Measurements from ENCODE around the gene SRD5A1.

The SRD5A1 gene

DNA sequence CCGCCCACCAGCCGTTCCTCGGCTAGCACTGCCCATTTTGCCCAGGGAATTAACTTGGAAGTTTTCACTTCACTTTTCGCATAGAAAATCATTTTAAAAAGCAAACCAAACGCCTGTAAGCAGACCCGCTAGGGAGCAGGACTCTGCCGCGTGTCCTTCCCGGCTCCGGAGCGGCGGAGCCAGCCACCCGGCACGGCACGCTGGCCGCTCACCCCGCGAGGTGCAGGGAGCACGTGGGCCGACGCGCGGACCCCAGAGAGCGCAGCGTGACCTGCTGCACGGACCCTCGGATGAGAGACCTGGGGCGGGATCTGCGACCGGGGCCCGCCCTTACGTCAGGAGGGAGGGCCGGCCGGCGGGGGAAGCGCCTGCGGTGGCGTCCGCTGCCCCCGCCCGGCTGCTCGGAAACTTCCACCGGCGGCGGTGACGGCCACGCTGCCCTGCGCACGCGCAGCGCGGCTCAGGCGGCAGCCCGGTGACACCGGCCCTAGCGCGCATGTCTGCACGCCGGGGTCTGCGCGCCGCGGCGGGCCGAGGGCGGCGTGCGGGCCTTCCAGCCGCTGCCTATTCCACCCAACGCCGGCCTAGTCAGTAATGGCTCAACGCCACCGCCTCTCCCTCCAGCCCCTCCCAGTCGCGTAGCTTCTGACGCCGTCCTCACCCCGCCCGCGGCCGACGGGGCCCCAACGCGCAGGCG, 79.5 kb downstream of the SRD5A1 start:
- Histone ChIP-seq H3K27ac (ENCODE audit: poor library complexity, severe bottlenecking) (peak overlapping the region; percentile 92), H3K4me1 (ENCODE audit: insufficient read depth, poor library complexity, severe bottlenecking) (peaks cover 11% of the 10 kb centered on the region), H3K4me3 (ENCODE audit: severe bottlenecking) (peak overlapping the region; percentile 59), H3K9me3 (ENCODE audit: severe bottlenecking) (no peaks in the 10 kb centered on the region), H3K36me3 (ENCODE audit: low read depth) (peaks cover 15% of the 10 kb centered on the region; the same call in 1 of the 2 replicates), H3K27me3 (ENCODE audit: insufficient read depth, poor library complexity, severe bottlenecking) (no peaks in the 10 kb centered on the region)
- ATAC-seq (ENCODE audit: low read depth) (peak; percentile 66), DNase-seq (ENCODE audit: low spot score) (peak; percentile 97)
- peak; percentile 31 for TF ChIP-seq CTCF (IDR thresholded peaks at IDR 0.05; ENCODE audit: poor library complexity, severe bottlenecking)

DNA sequence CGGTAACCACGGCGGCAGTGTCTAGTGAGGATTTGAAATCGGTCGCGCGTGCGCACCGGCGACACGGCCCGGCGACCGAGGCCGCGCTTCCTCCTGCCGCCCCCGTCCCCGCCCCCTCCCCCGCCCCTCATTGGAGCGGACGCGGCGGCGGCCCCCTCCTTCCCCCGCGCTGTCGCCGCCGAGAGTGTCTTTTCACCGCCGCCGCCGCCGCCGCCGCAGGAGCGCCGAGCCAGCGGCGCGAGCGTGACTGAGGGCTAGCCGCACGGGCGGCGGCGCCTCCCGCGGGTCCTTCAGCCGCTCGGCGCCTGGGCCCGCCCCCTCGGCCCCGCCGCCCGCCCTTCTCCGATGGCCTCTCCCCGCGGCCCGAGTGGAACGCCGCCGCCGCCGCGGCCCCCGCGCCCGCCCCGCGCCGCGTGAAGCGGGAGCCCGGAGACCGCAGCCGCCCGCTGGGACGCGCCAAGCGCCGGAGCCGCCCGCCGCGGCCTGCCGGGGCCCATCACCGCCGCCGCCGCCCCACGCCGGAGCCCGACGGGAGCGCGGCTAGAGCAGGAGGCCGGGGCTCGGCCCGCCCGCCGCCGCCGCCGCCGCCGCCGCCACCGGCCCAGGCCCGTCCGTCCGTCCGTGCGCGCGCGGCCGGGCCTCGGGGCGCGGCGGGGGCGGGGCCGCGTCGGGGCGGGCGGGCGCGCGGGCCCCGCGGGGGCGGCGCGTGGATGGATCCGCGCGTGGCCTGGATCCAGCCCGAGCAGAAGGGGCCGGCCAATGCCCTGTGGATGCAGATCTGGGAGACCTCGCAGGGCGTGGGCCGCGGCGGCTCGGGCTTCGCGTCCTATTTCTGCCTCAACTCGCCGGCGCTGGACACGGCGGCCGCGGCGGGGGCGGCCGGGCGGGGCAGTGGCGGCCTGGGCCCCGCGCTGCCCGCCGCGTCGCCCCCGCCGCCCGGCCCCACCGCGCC, 80.3 kb downstream of the SRD5A1 start, which contains the start of gene TENT4A:
TSS of gene TENT4A (plus strand) at position 159 of the 952 bp plus-strand sequence. CDS start at position 711, 552 bp downstream.
- Histone ChIP-seq H3K36me3 (ENCODE audit: low read depth) (peaks cover 20% of the 10 kb centered on the region; the same call in 1 of the 2 replicates), H3K27ac (ENCODE audit: poor library complexity, severe bottlenecking) (peak within 1 kb of the TSS; percentile 92), H3K27me3 (ENCODE audit: insufficient read depth, poor library complexity, severe bottlenecking) (no peaks in the 10 kb centered on the region), H3K9me3 (ENCODE audit: severe bottlenecking) (no peaks in the 10 kb centered on the region), H3K4me3 (ENCODE audit: severe bottlenecking) (peak within 1 kb of the TSS; percentile 59), H3K4me1 (ENCODE audit: insufficient read depth, poor library complexity, severe bottlenecking) (peaks cover 11% of the 10 kb centered on the region)
- ATAC-seq (ENCODE audit: low read depth) (peak; percentile 37; the same call in 2 of the 3 replicates), DNase-seq (ENCODE audit: low spot score) (no peak)
- TF ChIP-seq CTCF (IDR thresholded peaks at IDR 0.05; ENCODE audit: poor library complexity, severe bottlenecking), result no peak

DNA sequence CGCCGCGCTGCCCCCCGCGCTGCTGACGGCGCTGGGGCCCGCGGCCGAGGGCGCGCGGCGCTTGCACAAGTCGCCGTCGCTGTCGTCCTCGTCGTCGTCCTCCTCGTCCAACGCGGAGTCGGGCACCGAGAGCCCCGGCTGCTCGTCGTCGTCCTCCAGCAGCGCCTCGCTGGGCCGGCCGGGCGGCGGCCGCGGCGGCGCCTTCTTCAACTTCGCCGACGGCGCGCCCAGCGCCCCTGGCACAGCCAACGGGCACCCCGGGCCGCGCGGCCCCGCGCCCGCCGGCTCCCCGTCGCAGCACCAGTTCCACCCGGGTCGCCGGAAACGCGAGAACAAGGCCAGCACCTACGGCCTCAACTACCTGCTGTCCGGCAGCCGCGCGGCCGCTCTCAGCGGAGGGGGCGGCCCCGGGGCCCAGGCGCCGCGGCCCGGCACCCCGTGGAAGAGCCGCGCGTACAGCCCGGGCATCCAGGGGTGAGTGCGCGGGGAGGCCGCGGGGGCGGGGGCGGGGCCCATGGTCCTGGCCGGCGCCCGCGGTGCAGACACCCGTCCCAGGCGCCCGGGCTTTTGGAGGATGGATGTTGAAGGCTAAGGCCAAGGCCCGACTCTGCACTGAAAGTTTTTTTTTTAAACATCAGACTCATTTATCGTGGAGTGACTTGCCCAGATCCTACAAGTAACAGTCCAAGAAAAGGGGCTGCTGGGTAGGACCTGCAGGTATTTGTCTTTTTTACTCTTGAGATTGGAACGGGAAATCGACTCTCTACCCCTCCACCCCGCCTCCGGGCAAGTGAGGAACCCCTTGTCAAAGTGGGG, 81.2 kb downstream of the SRD5A1 start:
- Histone ChIP-seq H3K9me3 (ENCODE audit: severe bottlenecking) (no peaks in the 10 kb centered on the region), H3K4me3 (ENCODE audit: severe bottlenecking) (peak overlapping the region; percentile 59), H3K27ac (ENCODE audit: poor library complexity, severe bottlenecking) (peak overlapping the region; percentile 92), H3K4me1 (ENCODE audit: insufficient read depth, poor library complexity, severe bottlenecking) (peaks cover 11% of the 10 kb centered on the region), H3K36me3 (ENCODE audit: low read depth) (peaks cover 29% of the 10 kb centered on the region), H3K27me3 (ENCODE audit: insufficient read depth, poor library complexity, severe bottlenecking) (no peaks in the 10 kb centered on the region)
- TF ChIP-seq CTCF (IDR thresholded peaks at IDR 0.05; ENCODE audit: poor library complexity, severe bottlenecking), result no peak
- DNase-seq (ENCODE audit: low spot score) (no peak), ATAC-seq (ENCODE audit: low read depth) (no peak)

- Histone ChIP-seq H3K27me3 (ENCODE audit: insufficient read depth, poor library complexity, severe bottlenecking) (no peaks in the 10 kb centered on the region), H3K4me3 (ENCODE audit: severe bottlenecking) (peak overlapping the region; percentile 59), H3K27ac (ENCODE audit: poor library complexity, severe bottlenecking) (no peak overlapping the region), H3K9me3 (ENCODE audit: severe bottlenecking) (no peaks in the 10 kb centered on the region), H3K36me3 (ENCODE audit: low read depth) (peaks cover 31% of the 10 kb centered on the region), H3K4me1 (ENCODE audit: insufficient read depth, poor library complexity, severe bottlenecking) (peaks cover 11% of the 10 kb centered on the region)
- DNase-seq (ENCODE audit: low spot score) (no peak), ATAC-seq (ENCODE audit: low read depth) (no peak)
- TF ChIP-seq CTCF (IDR thresholded peaks at IDR 0.05; ENCODE audit: poor library complexity, severe bottlenecking), result no peak
Measured at GRCh38 chr5:6715271-6715670, 82.0 kb downstream of the SRD5A1 start.
